Heart left ventricle (tissue), 16 donors: ENCODE data around the gene TUBB. TPM values are rescaled to one million over a fixed set of nuclear protein-coding genes. Genes with fewer than 3 reads are reported as not detected.
A peak's percentile ranks its signal among the peaks of the same experiment; 100 is the strongest.

ENCODE experiments used
- ATAC-seq, 4 donors: fragments of 200-7000 bp; cut with Tn5 transposase; one replicate each; pipeline ENCODE4 v1.9.1; 2020 to 2022; ENCODE audit warnings: moderate library complexity in 4 of 4, mild to moderate bottlenecking in 3 of 4, moderate number of reproducible peaks in 1 of 4
- DNase-seq, 5 donors: peaks; one replicate each; pipeline ENCODE4 v3.0.0-alpha.2; 2020
- H3K27ac ChIP-seq, 12 donors: fragments of 200-600 bp; sonication (generic) in 4 of 12; one replicate each; pipeline versions ENCODE4 v1.5.0 to v1.8.0; 2016 to 2022; ENCODE audit warnings: mild to moderate bottlenecking in 2 of 12
- H3K27me3 ChIP-seq, 9 donors: fragments of 200-600 bp; sonication (generic) in 2 of 9; one replicate each; pipeline versions ENCODE4 v1.5.1 to v1.8.0; 2016 to 2022; ENCODE audit warnings: mild to moderate bottlenecking in 3 of 9
- H3K36me3 ChIP-seq, 9 donors: fragments of 200-600 bp; sonication (generic) in 2 of 9; one replicate each; pipeline versions ENCODE4 v1.5.0 to v1.8.0; 2018 to 2022; ENCODE audit warnings: mild to moderate bottlenecking in 2 of 9
- H3K4me1 ChIP-seq, 12 donors: fragments of 200-600 bp; sonication (generic) in 4 of 12; one replicate each; pipeline versions ENCODE4 v1.5.0 to v1.8.0; 2016 to 2022; ENCODE audit warnings: mild to moderate bottlenecking in 3 of 12
- H3K4me3 ChIP-seq, 12 donors: fragments of 200-600 bp; sonication (generic) in 4 of 12; one replicate each; pipeline versions ENCODE4 v1.5.0 to v1.8.0; 2017 to 2022; ENCODE audit warnings: mild to moderate bottlenecking in 9 of 12, moderate library complexity in 4 of 12
- H3K9me3 ChIP-seq, 12 donors: fragments of 200-600 bp; sonication (generic) in 4 of 12; one replicate each; pipeline versions ENCODE4 v1.5.0 to v1.8.0; 2016 to 2022; ENCODE audit warnings: mild to moderate bottlenecking in 1 of 12
- POLR2A ChIP-seq, 2 donors: fragments of 450-650 bp; IDR thresholded peaks; one replicate each; pipeline ENCODE4 v1.6.1; 2017; ENCODE audit warnings: antibody characterized with exemption in 2 of 2, mild to moderate bottlenecking in 2 of 2, moderate library complexity in 2 of 2
- WGBS, 4 donors: extraction: QIAGEN DNeasy Blood & Tissue Kit in 2 of 4; methylation state at CpG; one replicate each; pipeline versions ENCODE4 v1.1.5 to v1.1.7; 2013 to 2018; 5-methylcytosine and 5-hydroxymethylcytosine counted together
- intact Hi-C, 10 donors: fragments of 100-400 bp; cut with DNase I; formaldehyde crosslinking; loops; one replicate each; pipeline versions ENCODE4 v1.11.1 to v1.14.2; 2022
- polyA plus RNA-seq, 2 donors: library from polyadenylated mRNA; stranded (reverse); fragments of 200-250 nt; gene quantifications; one replicate each; pipeline ENCODE4 v1.2.3, GENCODE V29; 2013
- total RNA-seq, 9 donors: library from RNA; depleted of rRNA in 2 of 9; stranded (reverse); fragments of >200 nt in 2 of 9; fragmentation: NEBNext Ultra II Directional in 3 of 9; extraction: Animal tissue kit (Norgen Biotek cat#: 25700) in 3 of 9; gene quantifications; one replicate each; pipeline versions ENCODE4 v1.1.0 to v1.2.4, GENCODE V29; 2016 to 2023
- TF ChIP-seq, protein P1 (sequence below), 12 donors: fragments of 200-600 bp; sonication (generic) in 4 of 12; IDR thresholded peaks; one replicate each; pipeline versions ENCODE4 v1.5.0 to v1.8.0; 2018 to 2022; ENCODE audit warnings: antibody characterized with exemption in 12 of 12, mild to moderate bottlenecking in 5 of 12
- donor health status: ischemic (EF 13 %, LVEDD 7.1; RV severe dilation, severe dysfunction).
- donor health status: healthy with polysubstance abuse.
- donor health status: DM: no; HTN: yes; CAD: no.
- donor health status: DM: no; HTN: no; CAD: no.
- donor health status: ischemic (EF 25% LVEDD 6.9; RV normal size, moderate dysfunction).
- donor health status: ischemic (EF 25% LVEDD 5.7; RV mildly dilated, moderate dysfunction).
- donor health status: healthy.
- donor health status: DM: yes; HTN: yes; CAD: no.
- donor health status: ischemic (EF 35%, LVEDD 5.7; RV mildly dilated, moderate dysfunction).
- donor health status: nonischemic (EF 11% LVEDD 7.7; RV severe dilation, severe dysfunction).
- donor health status: DM: yes; HTN: yes; CAD: no.
- donor health status: PGD.
- donor health status: ischemic (EF 29% LVEDD 5.4; RV normal size, mild dysfunction).
- donor health status: nonischemic (EF 23%, LVEDD 6.1; RV moderate dilation, normal function).

The TUBB gene
- total and polyA plus RNA-seq, 11 donors = 183 to 497 (median 238) TPM

DNA sequence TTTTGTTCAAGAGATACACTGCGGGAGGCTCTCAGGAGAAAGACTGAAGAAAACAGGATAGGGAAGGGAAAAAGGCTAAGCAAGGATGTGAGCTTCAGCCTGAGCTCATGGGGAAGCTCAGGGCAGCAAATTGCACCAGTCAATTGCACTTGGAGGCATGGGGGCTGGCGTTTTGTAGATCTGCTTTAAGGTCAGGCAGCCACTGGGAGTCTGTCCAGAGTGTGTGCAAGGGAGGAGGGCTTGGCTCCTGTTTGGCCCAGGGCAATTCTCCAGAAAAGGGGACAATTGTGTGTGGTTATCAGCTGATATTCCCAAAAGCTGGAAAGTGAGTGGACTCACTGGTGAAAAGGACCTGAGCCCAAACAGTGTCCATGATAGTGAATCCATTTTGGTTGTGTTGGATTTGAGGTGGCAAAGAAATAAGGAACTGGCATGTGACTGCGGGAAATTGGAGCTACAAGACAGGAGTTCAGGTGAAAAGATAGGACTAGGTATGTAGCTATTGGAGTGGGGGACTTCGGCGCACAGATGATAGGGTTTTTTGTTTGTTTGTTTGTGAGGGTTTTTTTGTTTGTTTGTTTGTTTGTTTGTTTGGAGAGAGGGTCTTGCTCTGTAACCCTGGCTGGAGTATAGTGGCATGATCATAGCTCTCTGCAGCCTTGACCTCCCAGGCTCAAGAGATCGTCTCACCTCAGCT is 46.5 kb downstream of the TUBB start:
- peak; percentile 44 to 61 (median 52) for ATAC-seq
- intact Hi-C loops = no loop called here
- no peak overlapping the region for H3K4me3 ChIP-seq
- peak overlapping the region in 8 of 12 donors; percentile 15 to 84 (median 30) for H3K27ac ChIP-seq
- DNase-seq = peak in 3 of 5 donors; percentile 34 to 43 (median 43)
- no peaks in the 10 kb centered on the region for H3K9me3 ChIP-seq
- peaks cover 4 to 58% (median 36%) of the 10 kb centered on the region in 12 donors for H3K4me1 ChIP-seq
- TF ChIP-seq, protein P1, sequence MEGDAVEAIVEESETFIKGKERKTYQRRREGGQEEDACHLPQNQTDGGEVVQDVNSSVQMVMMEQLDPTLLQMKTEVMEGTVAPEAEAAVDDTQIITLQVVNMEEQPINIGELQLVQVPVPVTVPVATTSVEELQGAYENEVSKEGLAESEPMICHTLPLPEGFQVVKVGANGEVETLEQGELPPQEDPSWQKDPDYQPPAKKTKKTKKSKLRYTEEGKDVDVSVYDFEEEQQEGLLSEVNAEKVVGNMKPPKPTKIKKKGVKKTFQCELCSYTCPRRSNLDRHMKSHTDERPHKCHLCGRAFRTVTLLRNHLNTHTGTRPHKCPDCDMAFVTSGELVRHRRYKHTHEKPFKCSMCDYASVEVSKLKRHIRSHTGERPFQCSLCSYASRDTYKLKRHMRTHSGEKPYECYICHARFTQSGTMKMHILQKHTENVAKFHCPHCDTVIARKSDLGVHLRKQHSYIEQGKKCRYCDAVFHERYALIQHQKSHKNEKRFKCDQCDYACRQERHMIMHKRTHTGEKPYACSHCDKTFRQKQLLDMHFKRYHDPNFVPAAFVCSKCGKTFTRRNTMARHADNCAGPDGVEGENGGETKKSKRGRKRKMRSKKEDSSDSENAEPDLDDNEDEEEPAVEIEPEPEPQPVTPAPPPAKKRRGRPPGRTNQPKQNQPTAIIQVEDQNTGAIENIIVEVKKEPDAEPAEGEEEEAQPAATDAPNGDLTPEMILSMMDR (IDR thresholded peaks at IDR 0.05) = no peak
- no peak for TF ChIP-seq POLR2A (IDR thresholded peaks at IDR 0.05)
- WGBS, 4 donors = 74 to 79% (median 78%) methylated on average over 6 of the region's 6 CpGs
- no peaks in the 10 kb centered on the region for H3K27me3 ChIP-seq
- H3K36me3 ChIP-seq = no peaks in the 10 kb centered on the region

DNA sequence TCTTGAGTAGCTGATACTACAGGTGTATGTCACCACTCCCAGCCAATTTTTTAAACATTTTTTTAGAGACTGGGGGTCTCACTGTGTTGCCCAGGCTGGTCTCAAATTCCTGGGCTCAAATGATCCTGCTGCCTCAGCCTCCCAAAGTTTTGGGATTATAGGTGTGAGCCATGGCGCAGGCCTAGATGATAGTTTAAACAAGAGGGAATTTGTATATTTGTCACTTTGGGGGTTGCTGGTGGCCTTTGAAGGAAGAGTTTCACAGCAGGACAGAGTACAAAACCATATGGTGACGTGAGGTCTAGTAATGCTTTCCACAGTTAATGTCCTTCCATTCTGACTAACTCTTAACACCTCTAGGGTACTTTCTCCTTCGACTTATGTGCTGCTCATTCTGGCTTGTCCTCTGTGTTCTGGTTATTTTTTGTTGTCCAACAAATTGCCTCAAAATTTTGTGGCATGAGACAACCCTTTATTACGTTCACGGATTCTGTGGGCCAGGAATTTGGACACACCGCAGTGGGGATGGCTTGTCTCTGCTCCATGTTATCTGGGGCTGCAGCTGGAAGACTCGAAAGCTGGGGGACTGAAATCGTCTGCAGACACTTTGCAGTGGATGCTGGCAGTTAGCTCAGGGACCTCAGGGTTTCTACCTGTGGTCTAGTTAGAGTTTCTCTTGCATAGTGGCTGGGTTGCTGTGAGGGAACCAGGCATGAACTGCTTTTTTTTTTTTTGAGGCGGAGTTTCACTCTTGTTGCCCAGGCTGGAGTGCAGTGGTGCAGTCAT is 47.2 kb downstream of the TUBB start:
- no peak overlapping the region for H3K4me3 ChIP-seq
- 76 to 87% (median 82%) methylated on average over 9 of the region's 9 CpGs for WGBS, 4 donors
- H3K27ac ChIP-seq = peak overlapping the region in 3 of 12 donors; percentile 17 to 84 (median 27)
- ATAC-seq (no peak), DNase-seq (no peak)
- no peaks in the 10 kb centered on the region for H3K9me3 ChIP-seq
- H3K36me3 ChIP-seq = no peaks in the 10 kb centered on the region
- intact Hi-C loops = no loop called here
- no peak for TF ChIP-seq POLR2A (IDR thresholded peaks at IDR 0.05)
- TF ChIP-seq, protein P1 (IDR thresholded peaks at IDR 0.05) = no peak
- no peaks in the 10 kb centered on the region for H3K27me3 ChIP-seq
- peaks cover 4 to 58% (median 36%) of the 10 kb centered on the region in 12 donors for H3K4me1 ChIP-seq

DNA sequence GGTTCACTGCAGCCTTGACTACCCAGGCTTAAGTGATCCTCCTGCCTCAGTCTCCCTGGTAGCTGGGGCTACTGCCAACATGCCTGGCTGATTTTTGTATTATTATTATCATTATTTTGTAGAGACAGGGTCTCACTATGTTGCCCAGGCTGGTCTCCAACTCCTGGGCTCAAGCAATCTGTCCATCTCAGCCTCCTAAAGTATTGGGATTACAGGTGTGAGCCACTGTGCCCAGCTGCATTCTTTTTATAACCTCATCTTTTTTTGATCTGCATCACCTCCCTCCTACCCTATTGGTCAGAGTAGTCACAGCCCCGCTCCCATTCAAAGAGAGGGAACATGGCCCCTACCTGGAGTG is 47.8 kb downstream of the TUBB start:
- peak overlapping the region in 1 of 12 donors; percentile 84 for H3K27ac ChIP-seq
- peaks cover 4 to 58% (median 36%) of the 10 kb centered on the region in 12 donors for H3K4me1 ChIP-seq
- no peak for DNase-seq
- H3K36me3 ChIP-seq = no peaks in the 10 kb centered on the region
- WGBS, 4 donors = 100% methylated on average over 1 of the region's 1 CpG
- TF ChIP-seq, protein P1 (IDR thresholded peaks at IDR 0.05) = no peak
- TF ChIP-seq POLR2A (IDR thresholded peaks at IDR 0.05) = no peak
- no peak overlapping the region for H3K4me3 ChIP-seq
- ATAC-seq = no peak
- intact Hi-C loops = no loop called here
- no peaks in the 10 kb centered on the region for H3K27me3 ChIP-seq
- H3K9me3 ChIP-seq = no peaks in the 10 kb centered on the region

DNA sequence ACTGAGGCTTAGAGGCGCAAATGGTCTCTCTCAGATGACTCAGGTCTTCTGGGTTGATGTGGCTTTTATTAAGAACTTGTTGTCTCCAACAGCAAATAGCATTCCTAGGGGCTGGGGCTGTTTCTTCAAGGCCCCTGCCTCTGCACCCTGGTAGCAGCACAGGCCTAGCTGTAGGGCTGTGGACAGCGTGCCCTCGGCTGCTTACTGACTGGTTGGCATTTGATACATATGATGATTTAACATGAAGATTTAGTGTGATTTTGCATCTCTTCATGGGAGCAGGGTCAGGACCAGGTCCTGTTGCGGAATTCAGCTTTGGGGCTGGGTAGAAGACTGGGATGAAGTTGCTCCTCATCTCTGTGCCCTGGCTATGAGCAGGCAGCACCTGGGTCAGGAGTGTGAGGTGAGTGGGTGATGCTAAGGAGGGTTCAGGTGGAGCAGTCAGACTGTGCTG is 48.5 kb downstream of the TUBB start:
- no peak overlapping the region for H3K4me3 ChIP-seq
- ATAC-seq (no peak), DNase-seq (no peak)
- intact Hi-C loops = no loop called here
- no peak for TF ChIP-seq POLR2A (IDR thresholded peaks at IDR 0.05)
- TF ChIP-seq, protein P1 (IDR thresholded peaks at IDR 0.05) = no peak
- no peaks in the 10 kb centered on the region for H3K36me3 ChIP-seq
- peaks cover 4 to 54% (median 34%) of the 10 kb centered on the region in 12 donors for H3K4me1 ChIP-seq
- no peaks in the 10 kb centered on the region for H3K9me3 ChIP-seq
- no peaks in the 10 kb centered on the region for H3K27me3 ChIP-seq
- H3K27ac ChIP-seq = peak overlapping the region in 7 of 12 donors; percentile 5 to 79 (median 66)
- WGBS, 4 donors = 92 to 98% (median 97%) methylated on average over 4 of the region's 4 CpGs
